ENCODE data around the gene HCK.

HCK gene

GRCh38 chr20:32063695-32064094, 11.7 kb downstream of the HCK start:
- DNase-seq, result no peak

DNA sequence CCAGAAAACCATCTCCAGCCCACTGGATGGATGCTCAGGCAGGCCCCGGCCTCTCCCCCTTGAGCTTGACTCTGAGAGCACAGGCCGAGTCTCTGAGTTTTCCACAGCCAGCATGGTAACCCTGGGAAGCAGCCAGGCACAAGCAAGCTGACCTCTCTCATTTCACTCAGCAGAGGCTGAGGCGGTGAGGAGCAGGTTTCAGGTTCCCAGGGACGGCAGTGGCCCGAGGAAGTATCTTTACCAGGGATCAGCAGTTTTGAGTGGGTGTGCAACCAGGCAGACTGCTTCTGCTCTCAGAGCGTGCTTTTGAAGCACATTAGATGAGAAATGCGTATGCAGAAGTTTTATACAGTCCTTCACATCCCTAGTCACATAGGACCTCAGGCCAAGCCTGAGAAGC, 12.6 kb downstream of the HCK start:
- DNase-seq, result no peak

DNA sequence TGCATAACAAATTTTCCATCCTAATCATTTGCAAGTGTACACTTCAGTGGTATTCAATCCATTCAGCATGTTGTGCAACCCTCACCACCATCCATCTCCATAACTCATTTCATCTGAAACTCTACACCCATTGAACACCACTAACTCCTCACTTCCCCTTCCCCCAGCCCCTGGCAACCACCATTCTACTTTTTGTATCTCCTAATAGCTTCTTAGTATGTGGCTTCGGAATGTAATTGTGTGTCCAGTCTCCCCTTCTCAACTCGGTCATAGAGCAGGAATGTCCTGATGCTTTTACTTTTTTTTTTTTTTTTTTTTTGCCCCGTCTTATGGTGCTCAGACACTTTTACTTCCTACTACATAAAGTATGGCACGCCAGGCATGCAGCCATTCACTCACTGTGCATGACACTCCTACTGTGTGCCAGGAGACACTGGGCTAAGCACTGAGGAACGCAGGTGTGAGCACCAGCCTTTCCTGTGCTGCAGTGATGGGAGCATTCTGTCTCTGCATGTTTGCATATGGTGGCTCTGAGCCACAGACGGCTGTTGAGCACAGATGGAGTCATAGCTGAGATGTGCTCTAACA, 15.3 kb downstream of the HCK start:
- no peak for DNase-seq

GRCh38 chr20:32068174-32068573, 16.1 kb downstream of the HCK start:
- no peak for DNase-seq

DNA sequence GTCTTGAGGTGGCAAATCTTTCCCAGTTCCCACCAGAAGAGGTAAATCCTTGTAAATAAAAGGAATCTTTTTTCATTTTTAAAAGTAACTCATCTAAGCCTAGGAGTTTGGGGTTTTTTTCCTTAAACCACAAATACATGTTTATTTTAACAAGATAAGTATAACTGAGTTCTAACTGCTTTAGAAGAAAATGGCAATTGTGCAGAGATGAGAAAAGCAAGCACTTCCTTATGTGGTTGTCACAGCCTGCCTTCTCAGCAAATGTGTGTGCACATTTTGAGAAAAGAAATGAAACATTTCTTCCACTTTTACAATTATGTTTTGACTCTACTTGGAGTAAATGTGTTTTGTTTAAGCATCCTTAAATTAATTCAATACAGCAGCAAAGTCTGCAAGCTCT, 17.7 kb downstream of the HCK start:
- DNase-seq, result no peak

GRCh38 chr20:32070282-32070681, 18.2 kb downstream of the HCK start:
- no peak for DNase-seq

DNA sequence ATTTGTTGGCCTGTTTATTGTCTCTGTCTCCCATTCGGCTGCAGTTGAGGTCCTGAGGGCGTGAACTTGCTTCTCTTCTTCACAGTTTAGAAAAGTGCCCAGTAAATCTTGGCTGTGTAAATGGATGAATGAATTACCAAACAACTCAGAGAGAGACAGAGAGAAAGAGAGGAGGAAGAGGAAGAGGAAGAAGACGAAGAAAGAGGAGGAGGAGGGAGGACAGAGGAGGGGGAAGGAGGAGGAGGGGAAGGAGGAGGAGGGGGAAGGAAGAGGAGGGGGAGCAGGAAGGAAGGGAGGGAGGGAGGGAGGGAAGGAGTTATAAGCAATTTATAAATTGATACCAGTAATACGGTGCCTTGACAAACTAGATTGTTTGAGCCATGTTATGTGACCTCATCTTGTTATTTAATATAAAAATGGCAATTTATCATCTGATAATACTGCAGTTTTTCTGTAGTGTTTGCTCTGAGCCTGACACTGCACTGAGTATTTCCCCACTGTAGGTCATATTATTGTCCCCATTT, 18.7 kb downstream of the HCK start:
- no peak for DNase-seq

GRCh38 chr20:32071395-32072167, 19.5 kb downstream of the HCK start:
- no peak for DNase-seq

- no peak for DNase-seq
Observed at GRCh38 chr20:32072168-32072750, 20.2 kb downstream of the HCK start.

- DNase-seq, result no peak
Observed at GRCh38 chr20:32075534-32075933, 23.5 kb downstream of the HCK start.

DNA sequence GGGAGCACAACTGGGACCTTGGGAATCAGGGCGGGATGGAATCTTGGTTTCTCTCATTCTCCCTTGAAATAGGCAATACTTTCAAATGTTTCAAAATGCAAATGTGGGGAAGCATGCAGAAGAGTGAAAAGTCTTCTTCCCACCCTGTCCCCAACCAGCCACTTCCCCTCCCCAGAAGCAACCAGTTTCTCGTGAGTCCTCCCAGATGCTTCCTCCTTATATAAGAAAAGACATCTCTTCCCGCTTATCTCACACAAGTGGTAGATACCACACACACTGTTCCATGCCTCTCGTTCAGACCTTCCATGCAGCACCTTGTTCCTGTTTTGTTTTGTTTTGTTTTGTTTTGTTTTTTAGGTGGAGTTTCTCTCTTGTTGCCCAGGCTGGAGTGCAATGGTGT, 25.1 kb downstream of the HCK start:
- no peak for DNase-seq

GRCh38 chr20:32078322-32078721, 26.3 kb downstream of the HCK start:
- no peak for DNase-seq

DNA sequence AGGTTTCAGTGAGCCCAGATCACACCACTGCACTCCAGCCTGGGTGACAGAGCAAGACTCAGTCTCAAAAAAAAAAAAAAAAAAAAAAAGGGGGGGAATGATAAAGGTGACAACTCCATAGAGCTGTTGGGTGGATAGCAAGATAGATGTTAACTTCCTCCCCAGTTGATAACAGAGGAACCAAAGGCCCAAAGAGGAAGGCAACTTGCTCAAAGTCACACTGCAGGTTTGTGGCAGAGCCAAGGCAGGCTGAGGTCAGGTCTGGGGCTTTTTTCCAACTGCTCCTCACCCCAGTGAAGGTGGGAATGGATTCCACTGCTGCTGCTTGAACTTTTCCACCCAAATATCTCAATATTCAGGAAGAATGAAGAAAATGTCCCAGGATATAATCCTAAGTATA, 26.7 kb downstream of the HCK start:
- DNase-seq, result no peak

DNA sequence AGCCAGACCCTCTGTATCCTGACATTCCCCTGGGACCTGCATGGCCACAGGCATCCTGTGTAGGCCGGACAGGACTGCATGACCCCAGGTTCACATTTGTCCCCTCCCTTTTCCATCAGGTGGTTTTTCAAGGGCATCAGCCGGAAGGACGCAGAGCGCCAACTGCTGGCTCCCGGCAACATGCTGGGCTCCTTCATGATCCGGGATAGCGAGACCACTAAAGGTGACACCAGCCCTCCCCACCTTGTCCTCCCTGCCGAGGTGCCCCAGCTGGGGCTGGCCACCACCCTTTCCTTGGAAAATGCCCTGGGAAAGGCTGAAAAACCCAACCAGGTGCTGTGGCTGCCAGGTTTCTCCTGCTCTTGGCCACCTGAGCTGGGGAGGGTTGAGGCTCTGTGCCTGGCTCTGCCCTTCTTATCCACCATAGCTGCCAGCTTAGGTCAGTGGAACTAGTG, 27.6 kb downstream of the HCK start:
- DNase-seq, result no peak

- DNase-seq, result no peak
Observed at GRCh38 chr20:32080783-32081182, 28.7 kb downstream of the HCK start.

GRCh38 chr20:32083469-32083868, 31.4 kb downstream of the HCK start:
- no peak for DNase-seq

DNA sequence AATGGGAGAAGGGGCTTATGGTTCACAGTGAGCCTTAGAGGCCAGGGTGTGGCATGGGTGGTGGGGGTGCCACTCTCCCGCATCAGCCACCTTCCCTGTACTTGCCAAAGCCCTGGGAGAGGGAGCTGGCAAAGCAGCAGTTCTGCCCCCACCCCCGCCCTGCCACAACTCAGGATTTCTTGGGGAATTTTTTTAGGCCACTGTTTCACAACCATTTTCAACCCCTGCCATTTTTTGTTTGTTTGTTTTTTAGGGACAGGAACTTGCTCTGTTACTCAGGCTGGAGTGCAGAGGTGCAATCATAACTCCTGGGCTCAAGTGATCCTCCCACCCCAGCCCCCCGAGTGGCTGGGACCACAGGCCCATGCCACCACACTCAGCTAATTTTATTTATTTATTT, 35.0 kb downstream of the HCK start:
- DNase-seq, result no peak

DNA sequence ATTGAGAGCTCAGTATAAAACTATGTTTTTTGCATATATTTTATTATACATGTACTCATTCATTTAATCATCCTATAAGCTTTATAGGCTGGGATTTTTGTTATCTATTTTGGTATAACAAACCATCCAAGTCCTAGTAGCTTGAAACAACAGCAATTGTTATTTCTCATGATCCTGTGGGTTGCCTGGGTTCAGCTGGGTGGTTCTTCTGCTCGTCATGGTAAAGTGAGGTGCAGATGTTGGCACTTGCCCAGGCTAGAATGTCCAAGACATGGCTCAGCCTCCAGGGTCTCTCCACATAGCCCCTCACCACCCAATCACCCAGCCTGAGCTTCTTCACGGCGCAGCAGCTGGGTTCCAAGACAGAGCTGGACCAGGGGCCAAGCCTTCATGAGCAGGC, 36.7 kb downstream of the HCK start:
- no peak for DNase-seq

DNA sequence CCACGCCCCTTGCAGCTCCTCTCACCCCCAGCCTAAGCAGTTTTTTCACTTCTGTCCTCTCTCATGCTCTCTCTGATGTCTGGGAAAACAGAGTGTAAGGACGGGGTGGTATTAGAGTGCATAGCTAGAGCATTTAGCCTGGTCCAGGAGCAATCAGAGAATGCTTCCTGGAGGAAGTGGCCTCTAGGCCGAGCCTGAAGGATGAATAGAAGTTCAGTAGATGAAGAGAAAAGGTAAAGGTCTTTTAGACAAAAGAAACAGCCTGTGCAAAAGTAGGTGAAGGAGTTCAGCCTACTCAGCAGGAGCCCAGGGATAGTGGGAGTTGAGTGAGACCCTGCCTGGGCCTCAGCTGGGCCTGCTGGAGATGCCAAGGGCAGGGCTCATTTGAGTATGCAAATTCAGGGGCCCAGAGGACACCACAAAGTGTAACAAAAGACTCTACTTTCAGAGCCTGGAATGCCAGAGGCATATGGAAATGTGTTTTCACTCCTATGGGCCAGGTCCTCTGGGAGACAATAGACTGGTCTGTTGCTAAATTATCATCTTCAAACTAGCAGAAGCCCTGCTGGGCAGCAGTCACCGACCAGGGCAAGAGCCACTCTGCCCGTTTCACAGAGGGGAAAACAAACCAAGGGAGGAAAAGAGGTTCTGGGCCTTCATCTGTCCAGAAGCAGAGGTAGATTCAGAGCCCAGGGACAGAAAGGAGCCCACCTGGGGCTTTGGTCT, 37.8 kb downstream of the HCK start:
- no peak for DNase-seq

DNA sequence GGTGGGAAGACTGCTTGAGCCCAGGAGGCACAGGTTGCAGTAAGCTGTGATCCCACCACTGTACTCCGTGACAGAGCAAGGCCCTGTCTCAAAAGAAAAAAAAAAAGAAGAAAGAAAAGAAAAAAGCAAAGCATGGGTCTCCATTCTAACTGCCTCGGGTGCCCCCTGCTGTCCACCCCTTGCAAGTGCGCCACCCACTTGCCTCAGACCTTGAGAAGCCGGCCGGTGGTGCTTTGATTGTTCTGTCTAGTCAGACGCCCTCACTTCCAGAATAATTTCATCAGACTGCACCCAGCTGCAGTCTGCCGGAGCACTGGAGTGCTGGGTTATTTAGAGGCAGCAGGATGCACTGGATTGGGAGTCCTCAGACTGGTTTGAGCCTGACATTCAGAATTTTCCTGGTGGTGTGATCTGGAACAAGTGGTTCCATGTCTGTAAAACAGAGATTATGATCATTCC, 39.9 kb downstream of the HCK start:
- DNase-seq, result peak; percentile 60 to 87 (median 69)

- no peak for DNase-seq
Observed at GRCh38 chr20:32098786-32099185, 46.7 kb downstream of the HCK start.

GRCh38 chr20:32108814-32109391, 56.9 kb downstream of the HCK start:
- DNase-seq, result no peak
